Testis (tissue), 2 donors: ENCODE data around the gene MRPL27.
"Not testable (repeated sequence)": the region's sequence is repeated elsewhere in the genome, so short reads cannot be mapped to it uniquely, and the experiment has no call there.

ENCODE experiments used
- POLR2A ChIP-seq: fragments of 450-650 bp; IDR thresholded peaks from one replicate; pipeline ENCODE4 v1.6.1; 2017; ENCODE audit warnings: antibody characterized with exemption, mild to moderate bottlenecking, moderate library complexity
- TF ChIP-seq, protein P1 (sequence below), 3 experiments: fragments of 450-650 bp in 2 of 3; fragments of 200-600 bp in 1 of 3; sonication (generic) in 1 of 3; IDR thresholded peaks; one replicate each; pipeline ENCODE4 v1.5.1; 2016 to 2019; ENCODE audit warnings: antibody characterized with exemption in 3 of 3, mild to moderate bottlenecking in 2 of 3, moderate library complexity in 1 of 3

DNA sequence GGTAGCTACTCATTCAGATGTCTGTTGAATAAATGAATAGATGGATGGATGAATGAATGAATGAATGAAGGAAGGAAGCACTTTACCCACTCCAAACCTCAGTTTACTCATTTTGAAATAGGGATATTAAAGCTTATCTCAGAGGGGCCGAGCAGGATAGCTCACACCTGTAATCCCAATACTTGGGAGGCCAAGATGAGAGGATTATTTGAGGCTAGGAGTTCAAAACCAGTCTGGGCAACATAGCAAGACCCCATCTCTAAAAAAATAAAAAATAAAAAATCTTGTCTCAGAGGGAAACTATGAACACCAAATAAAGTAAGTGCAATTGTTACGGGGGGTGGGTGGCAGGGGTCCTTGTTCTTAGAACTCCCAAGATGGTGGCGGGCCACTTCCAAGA, 25.7 kb upstream of the MRPL27 start:
- TF ChIP-seq, protein P1, sequence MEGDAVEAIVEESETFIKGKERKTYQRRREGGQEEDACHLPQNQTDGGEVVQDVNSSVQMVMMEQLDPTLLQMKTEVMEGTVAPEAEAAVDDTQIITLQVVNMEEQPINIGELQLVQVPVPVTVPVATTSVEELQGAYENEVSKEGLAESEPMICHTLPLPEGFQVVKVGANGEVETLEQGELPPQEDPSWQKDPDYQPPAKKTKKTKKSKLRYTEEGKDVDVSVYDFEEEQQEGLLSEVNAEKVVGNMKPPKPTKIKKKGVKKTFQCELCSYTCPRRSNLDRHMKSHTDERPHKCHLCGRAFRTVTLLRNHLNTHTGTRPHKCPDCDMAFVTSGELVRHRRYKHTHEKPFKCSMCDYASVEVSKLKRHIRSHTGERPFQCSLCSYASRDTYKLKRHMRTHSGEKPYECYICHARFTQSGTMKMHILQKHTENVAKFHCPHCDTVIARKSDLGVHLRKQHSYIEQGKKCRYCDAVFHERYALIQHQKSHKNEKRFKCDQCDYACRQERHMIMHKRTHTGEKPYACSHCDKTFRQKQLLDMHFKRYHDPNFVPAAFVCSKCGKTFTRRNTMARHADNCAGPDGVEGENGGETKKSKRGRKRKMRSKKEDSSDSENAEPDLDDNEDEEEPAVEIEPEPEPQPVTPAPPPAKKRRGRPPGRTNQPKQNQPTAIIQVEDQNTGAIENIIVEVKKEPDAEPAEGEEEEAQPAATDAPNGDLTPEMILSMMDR (IDR thresholded peaks at IDR 0.05), result not testable (repeated sequence)
- not testable (repeated sequence) for TF ChIP-seq POLR2A
